CD4-positive, alpha-beta T cell treated with Interleukin-15 for 1 hour (primary cell): ENCODE measurements around the gene RNF220.

Experiments
- DNase-seq: peaks from one replicate; pipeline ENCODE4 v3.0.0-alpha.2; 2020

Gene RNF220

GRCh38 chr1:44405031-44405797 lies at the start of gene RNF220:
Gene RNF220, plus strand, starts transcription at chr1:44405255.
- peak; percentile 47 for DNase-seq

- no peak for DNase-seq
These were observed 49.3 kb upstream of the RNF220 start for GRCh38 chr1:44355582-44356305.

GRCh38 chr1:44357710-44358109 lies 47.3 kb upstream of the RNF220 start:
- no peak for DNase-seq

DNA sequence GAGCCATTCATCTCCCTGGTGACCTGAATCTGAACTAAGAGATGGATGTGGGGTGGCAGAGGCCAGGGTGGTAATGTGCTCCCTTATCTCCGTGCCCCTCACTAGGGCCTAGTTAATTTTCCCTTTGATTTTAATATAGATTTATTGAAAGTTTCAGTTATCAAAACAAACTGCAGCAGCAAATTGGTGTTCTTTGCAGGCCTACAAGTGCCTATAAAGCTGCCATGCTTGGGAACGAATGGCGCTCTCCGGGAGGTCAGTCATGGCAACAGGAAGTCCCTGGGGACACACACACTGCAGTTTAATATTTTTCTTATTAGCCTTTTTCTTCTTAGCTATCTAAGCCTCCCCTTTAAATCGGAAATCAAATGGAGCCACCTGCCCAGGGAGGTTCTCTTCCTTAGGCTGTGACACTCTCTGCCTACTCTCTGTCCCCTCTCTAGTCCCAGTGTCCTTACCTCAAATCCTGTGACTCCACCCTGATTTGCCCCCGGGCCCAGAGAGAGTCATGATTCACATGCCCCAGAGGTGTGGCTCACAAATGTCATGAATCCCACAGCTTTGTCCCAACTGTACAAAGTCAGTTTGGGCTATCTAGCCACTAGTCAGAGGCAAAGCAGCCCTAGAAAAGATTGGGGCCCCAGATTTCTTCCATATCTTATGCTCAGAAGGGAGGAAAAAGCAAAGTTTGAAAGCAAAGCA lies 45.7 kb upstream of the RNF220 start:
- no peak for DNase-seq

DNA sequence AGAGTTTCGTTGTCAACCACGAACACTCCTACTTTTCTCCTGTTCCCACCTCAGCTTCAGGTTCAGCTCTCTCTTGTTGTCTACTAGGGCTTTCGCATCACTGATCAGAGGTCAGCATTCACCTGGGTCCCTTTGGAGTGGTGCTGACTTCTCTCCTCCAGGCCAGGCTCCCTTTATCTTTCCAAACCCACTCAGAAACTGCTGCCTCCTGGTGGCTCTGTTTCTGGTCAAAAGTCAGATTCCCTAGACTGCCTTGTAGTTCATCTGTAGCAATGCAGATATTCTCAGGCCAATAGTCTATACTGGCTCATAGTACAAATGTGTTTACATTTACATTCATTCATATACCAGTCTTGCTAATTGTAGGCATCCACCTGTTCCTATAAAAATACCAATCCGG lies 43.6 kb upstream of the RNF220 start:
- no peak for DNase-seq

DNA sequence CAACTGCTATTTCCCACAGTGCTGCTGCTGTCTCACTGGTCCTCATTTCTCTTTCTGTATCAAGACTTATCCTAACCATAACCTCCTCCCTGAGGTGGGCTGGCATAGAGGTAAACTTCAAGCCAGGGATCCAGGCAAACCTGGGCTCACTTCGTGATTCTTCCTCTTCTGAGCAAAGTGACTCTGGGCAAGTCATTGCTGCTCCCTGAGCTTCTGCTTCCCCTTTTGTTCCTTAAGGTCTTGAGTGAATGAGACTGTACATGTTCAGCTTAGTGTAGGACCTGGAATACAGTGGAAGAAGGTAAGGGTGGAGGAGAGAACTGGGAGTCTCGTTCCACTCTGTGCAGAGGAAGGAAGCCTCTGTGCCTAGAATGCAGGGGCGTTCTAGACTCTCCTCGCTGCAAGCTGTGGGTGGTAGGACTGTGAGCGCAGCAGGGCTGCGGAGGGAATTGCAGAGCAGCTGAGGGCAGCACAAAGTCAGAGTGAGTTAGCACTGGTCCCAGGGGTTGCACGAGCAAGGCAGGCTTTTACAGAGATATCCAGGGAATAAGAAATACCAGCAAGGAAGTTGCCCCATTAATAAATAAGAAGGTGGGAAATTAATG lies 38.6 kb upstream of the RNF220 start:
- DNase-seq = no peak

DNA sequence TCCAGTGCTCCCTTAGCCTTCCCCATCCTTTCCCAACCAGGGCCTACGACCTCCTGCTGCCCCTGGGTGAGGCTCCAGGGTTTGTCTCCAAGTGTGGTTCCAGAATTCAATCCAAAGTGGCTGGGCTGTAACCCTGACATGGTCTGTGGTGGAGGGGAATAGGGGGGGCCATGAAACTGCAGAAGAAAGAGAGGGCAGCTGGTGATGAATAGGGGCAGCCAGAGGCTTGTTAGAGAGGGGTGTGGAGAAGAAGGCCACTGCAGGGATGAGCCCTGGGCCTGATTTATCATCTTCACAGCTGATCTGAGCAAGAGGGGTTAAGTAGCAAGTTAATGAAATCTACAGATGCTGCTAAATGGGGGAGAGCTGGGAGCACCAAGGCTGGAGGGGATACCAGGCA lies 37.1 kb upstream of the RNF220 start:
- no peak for DNase-seq

DNA sequence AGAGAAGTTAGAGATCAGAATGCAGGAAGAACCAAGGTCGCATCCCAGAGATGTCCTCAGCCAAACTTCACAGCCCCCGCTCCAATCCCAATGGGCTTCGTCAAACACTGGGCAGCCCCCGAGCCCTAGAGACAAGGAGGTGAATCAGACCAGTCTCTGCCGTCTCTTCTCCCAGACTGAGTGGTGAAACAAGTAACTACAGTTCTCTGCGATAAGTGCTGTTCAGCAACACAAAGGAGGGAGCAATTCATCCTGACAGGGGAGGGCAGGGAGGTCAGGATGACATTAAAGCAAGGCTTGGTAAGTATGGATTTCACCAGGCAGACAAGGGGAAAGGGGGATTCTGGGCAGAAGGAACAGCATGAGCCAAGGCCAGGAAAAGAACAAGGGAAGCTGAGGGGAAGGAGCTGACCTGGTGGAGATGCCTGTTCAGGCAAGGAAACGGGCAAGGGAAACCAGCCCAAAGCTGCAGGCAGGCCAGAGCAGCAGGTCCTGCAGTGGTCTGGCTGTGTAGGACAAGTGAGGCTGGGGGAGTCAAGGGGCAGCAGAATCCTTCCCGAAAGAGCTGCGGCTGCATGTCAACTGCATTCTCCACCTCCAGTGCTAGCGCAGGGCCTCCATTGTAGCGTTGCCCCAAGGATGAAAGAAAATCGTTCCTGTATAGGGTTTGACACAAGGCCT lies 36.4 kb upstream of the RNF220 start:
- DNase-seq = no peak

- no peak for DNase-seq
These were observed 33.8 kb upstream of the RNF220 start for GRCh38 chr1:44371206-44371605.

- DNase-seq = no peak
These were observed 29.5 kb upstream of the RNF220 start for GRCh38 chr1:44375547-44375946.

DNA sequence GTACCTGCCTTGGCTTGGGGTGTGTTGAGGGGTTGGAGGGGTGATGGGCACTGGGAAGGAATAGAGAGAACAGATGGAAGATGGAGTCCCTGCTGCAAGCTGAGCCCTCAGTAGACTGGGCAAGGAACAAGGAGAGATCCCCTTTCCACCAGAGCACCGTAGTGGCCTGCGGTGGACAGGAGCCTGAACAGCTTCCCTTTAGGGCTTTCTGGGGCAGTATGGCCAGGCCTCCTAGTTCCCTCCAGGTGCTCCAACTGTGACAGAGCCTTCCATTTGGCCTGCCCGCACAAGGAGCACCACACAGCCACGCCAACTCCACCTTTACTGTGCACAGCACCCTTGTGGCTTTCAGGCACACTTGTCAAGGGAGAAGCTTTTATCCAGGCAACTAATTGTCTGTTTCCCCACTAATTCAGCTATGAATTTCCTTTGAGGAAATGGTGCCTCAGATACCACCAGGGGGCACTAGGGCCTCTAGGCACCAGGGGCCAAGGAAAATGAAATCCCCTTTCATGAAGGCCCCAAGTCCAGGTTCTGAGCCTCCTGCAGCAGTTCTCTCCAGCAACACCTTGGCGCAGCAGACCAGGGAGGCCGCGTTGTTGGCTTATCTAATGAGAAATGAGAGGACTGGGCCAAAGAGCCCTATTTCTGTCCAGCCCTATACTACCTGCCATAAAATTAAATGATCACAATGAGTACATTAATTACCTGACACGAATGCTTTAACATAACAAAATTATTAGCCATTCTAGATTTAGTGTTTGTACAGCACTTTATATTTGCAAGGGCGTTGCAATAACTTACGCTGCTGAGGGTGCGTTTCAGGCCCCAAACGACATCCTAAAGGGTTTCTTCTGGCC lies 26.9 kb upstream of the RNF220 start:
- DNase-seq = peak; percentile 48

DNA sequence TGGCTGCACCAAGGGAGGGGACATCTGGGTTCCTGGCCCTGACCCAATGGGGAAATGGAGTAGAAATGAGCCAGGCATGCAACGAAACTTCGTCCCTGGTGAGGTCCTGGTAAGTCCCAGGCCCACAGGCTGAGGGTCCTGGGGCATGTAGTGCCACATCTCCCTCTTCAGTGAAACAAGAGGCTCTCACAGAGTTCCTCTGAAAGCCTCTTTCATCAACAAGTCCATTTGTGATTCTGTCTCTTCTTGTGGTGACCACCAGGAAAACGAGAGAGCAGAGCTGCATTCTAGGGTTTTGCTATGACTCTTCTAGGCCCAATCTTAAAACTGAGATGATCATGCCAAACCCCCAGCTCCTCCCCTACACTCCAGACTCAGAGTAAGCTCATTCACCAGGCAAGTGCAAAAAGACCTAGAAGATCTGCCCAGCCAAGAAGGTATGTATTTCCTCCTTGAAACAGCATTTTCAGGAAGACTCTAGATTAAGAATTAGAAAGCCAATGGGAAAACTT lies 24.3 kb upstream of the RNF220 start:
- DNase-seq = no peak

GRCh38 chr1:44388551-44388950 lies 16.5 kb upstream of the RNF220 start:
- DNase-seq = no peak

- DNase-seq = no peak
These were observed 15.6 kb upstream of the RNF220 start for GRCh38 chr1:44389437-44389836.

DNA sequence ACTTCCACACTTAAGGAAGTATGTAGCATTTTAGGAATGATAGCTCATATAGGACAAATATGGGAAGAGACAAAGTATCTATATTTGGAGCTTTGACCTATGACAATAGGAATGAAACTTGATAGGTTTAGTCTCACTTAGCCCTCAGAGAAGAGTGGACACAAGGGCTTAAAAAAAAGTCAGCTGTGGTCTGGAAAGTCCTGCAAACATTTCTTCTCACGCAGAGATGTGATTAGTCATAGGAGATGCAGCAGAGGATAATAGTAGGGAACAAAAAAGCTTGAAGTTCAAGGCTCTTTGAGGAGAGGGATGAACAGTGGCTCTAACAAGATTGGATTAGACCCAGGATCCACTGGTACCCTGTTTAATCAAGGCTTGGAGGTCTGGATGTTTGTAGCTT lies 14.8 kb upstream of the RNF220 start:
- no peak for DNase-seq

DNA sequence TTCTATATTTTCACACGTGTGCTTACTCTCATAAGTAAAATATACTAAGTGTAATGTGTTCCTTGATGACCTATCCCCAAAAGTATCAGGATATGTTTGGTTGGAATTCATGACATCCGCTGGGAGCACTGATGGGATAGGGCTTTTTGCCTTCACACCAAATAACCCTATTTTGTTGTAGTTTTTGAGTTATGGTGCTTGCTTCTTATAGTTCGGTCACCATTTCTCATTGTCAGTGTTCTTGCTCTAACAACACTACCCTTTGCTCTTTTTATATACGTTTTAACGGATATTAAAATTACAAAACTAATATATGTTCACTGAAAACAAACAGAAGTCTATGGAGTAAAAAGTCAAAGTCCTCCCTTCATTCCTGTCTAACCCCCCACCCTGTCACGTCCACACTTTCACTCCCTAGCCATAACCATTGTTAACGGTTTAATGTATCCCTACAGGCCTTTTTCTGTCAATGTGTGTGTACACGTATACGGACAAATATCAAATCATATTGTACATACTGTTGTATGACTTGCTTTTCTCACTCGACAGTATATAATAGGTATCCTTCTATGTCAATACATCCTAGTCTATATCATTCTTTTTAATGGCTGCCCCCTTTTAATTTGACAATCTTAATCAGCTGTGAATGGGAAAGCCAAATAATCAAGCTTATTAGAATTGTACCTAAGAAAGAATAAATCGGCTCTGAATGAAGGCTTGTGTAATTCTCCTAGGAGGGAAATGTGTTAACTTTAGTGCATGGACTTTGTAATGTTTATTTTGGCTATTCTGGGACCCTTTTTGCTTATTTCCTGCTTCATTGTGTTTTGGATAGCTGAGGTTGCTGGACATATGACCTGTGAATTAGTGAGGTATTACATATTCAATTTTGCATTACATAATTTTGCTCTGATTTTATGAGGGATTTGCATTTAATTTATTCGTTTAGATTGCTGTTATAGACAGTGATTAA lies 3.5 kb upstream of the RNF220 start:
- DNase-seq = no peak

- DNase-seq = no peak
These were observed 1.0 kb downstream of the RNF220 start for GRCh38 chr1:44405798-44406736.

GRCh38 chr1:44406737-44407429 lies 1.8 kb downstream of the RNF220 start:
- DNase-seq = no peak
